Neural cell (in vitro differentiated cells): Measurements from ENCODE around the gene CADPS2.

Experiments
- CTCF ChIP-seq: fragments of 450-650 bp; IDR thresholded peaks from 2 replicates; pipeline ENCODE4 v1.5.1; 2014; ENCODE audit warnings: antibody characterized with exemption, mild to moderate bottlenecking, moderate library complexity; ENCODE audit not compliant: poor library complexity, severe bottlenecking
- EZH2 ChIP-seq: fragments of 200-600, 300-800 bp; shearing (Covaris generic), sonication (generic); IDR thresholded peaks from 2 replicates; pipeline ENCODE4 v1.6.1; 2014; ENCODE audit warnings: antibody characterized with exemption, low read length, borderline replicate concordance, mild to moderate bottlenecking; ENCODE audit not compliant: insufficient read depth, poor library complexity, severe bottlenecking
- POLR2AphosphoS5 ChIP-seq: IDR thresholded peaks from 2 replicates; pipeline ENCODE4 v1.6.1; 2012
- REST ChIP-seq: IDR thresholded peaks from 2 replicates; pipeline ENCODE4 v1.6.1; 2012; ENCODE audit warnings: borderline replicate concordance

GRCh38 chr7:122717356-122718089, 168.7 kb downstream of the CADPS2 start:
- TF ChIP-seq POLR2AphosphoS5 (no peak), CTCF (no peak), EZH2 (no peak), REST (no peak)
